Natural killer cell (primary cell): Measurements from ENCODE around the gene KRT81. TPM values are rescaled to one million over a fixed set of nuclear protein-coding genes. Genes with fewer than 3 reads are reported as not detected.
"Not testable (repeated sequence)": the region's sequence is repeated elsewhere in the genome, so short reads cannot be mapped to it uniquely, and the experiment has no call there.

Experiments
- ATAC-seq, 3 donors: fragments of 150-1000 bp in 2 of 3; fragments of 200-7000 bp in 1 of 3; cut with Tn5 transposase; 1 replicate in 1 of 3; 2 replicates in 2 of 3; pipeline ENCODE4 v1.10.0; 2021; ENCODE audit warnings: mild to moderate bottlenecking in 2 of 3, moderate library complexity in 2 of 3
- DNase-seq, 2 donors: peaks; one replicate each; pipeline versions ENCODE4 v3.0.0 to v3.0.0-alpha.2; 2013 to 2021; ENCODE audit warnings: mixed read lengths in 1 of 2
- H3K27ac ChIP-seq: one replicate; pipeline ENCODE4 v1.5.1; 2013; ENCODE audit warnings: mild to moderate bottlenecking, low read length
- H3K27me3 ChIP-seq: one replicate; pipeline ENCODE4 v1.6.1; 2013; ENCODE audit warnings: low read length; ENCODE audit not compliant: control insufficient read depth, insufficient read depth
- H3K36me3 ChIP-seq: one replicate; pipeline ENCODE4 v1.6.1; 2013; ENCODE audit warnings: low read length; ENCODE audit not compliant: control insufficient read depth, insufficient read depth
- H3K4me1 ChIP-seq: one replicate; pipeline ENCODE4 v1.6.1; 2013; ENCODE audit warnings: low read length; ENCODE audit not compliant: control insufficient read depth, insufficient read depth
- H3K4me3 ChIP-seq: one replicate; pipeline ENCODE4 v1.5.1; 2013; ENCODE audit warnings: low read length
- H3K9me3 ChIP-seq: one replicate; pipeline ENCODE4 v1.6.1; 2013; ENCODE audit warnings: low read length; ENCODE audit not compliant: control insufficient read depth, insufficient read depth
- H3K27ac Mint-ChIP-seq, 2 donors: one replicate each; pipeline ENCODE4 v1.8.0; 2022; ENCODE audit warnings: mild to moderate bottlenecking in 2 of 2, mixed read lengths in 2 of 2, moderate library complexity in 1 of 2
- H3K27me3 Mint-ChIP-seq, 2 donors: one replicate each; pipeline ENCODE4 v1.8.0; 2022; ENCODE audit warnings: low read depth in 2 of 2, mixed read lengths in 2 of 2
- H3K36me3 Mint-ChIP-seq: one replicate; pipeline ENCODE4 v1.8.0; 2022; ENCODE audit warnings: mixed read lengths
- H3K4me1 Mint-ChIP-seq, 2 donors: one replicate each; pipeline ENCODE4 v1.8.0; 2022; ENCODE audit warnings: mixed read lengths in 2 of 2
- H3K4me3 Mint-ChIP-seq: one replicate; pipeline ENCODE4 v1.8.0; 2022; ENCODE audit warnings: mild to moderate bottlenecking, moderate library complexity, mixed read lengths
- H3K9me3 Mint-ChIP-seq, 2 donors: one replicate each; pipeline ENCODE4 v1.8.0; 2022; ENCODE audit warnings: mixed read lengths in 2 of 2
- CTCF ChIP-seq: fragments of 200-600 bp; IDR thresholded peaks from one replicate; pipeline ENCODE4 v1.8.0; 2022; ENCODE audit warnings: antibody characterized with exemption
- WGBS: methylation state at CpG from one replicate; pipeline ENCODE4 v1.1.7; 2013; ENCODE audit warnings: missing lambda C conversion rate; ENCODE audit not compliant: insufficient coverage; 5-methylcytosine and 5-hydroxymethylcytosine counted together
- intact Hi-C: fragments of 100-400 bp; cut with micrococcal nuclease; formaldehyde crosslinking; loops from one replicate; pipeline ENCODE4 v1.14.2; 2022
- total RNA-seq, 4 donors: library from RNA; stranded (reverse); fragments of 120-200 nt in 1 of 4; gene quantifications; one replicate each; pipeline versions ENCODE4 v1.2.3 to v1.2.4, GENCODE V29; 2013 to 2022

The KRT81 gene
- total RNA-seq, 3 donors from 2014 or later (not counting 1 experiment from before 2014, with no cell fraction given): 0.28 to 1.4 (median 1.3) TPM

- no peaks in the 10 kb centered on the region for H3K36me3 Mint-ChIP-seq
- no peaks in the 10 kb centered on the region for H3K9me3 Mint-ChIP-seq
These were observed 30.8 kb downstream of the KRT81 start for GRCh38 chr12:52260361-52261207.

GRCh38 chr12:52259657-52260243 lies 31.6 kb downstream of the KRT81 start:
- Mint-ChIP-seq H3K4me3 (peak overlapping the region; percentile 13), H3K36me3 (no peaks in the 10 kb centered on the region), H3K4me1 (peaks cover 11 to 13% of the 10 kb centered on the region in 2 donors), H3K9me3 (no peaks in the 10 kb centered on the region), H3K27ac (no peak overlapping the region), H3K27me3 (peaks cover 60 to 63% of the 10 kb centered on the region in 2 donors)
- ATAC-seq: no peak
- intact Hi-C loops: no loop called here
- Histone ChIP-seq H3K4me1 (peaks cover 3% of the 10 kb centered on the region), H3K36me3 (no peaks in the 10 kb centered on the region), H3K9me3 (no peaks in the 10 kb centered on the region), H3K27me3 (peaks cover 17% of the 10 kb centered on the region), H3K4me3 (no peak overlapping the region), H3K27ac (no peak overlapping the region)
- no peak for TF ChIP-seq CTCF
- DNase-seq: no peak
- WGBS: 41% methylated on average over 6 of the region's 6 CpGs

More at GRCh38 chr12:52260361-52261207, 30.8 kb downstream of the KRT81 start:
- 29% methylated on average over 6 of the region's 9 CpGs for WGBS
- Mint-ChIP-seq H3K27me3 (peaks cover 54 to 59% of the 10 kb centered on the region in 2 donors), H3K4me1 (peaks cover 11 to 13% of the 10 kb centered on the region in 2 donors), H3K27ac (no peak overlapping the region), H3K4me3 (no peak overlapping the region)
- Histone ChIP-seq H3K27me3 (peaks cover 14% of the 10 kb centered on the region), H3K4me1 (peaks cover 3% of the 10 kb centered on the region), H3K27ac (no peak overlapping the region), H3K9me3 (no peaks in the 10 kb centered on the region), H3K4me3 (no peak overlapping the region), H3K36me3 (no peaks in the 10 kb centered on the region)
- intact Hi-C loops: no loop called here
- TF ChIP-seq CTCF: no peak
- DNase-seq (no peak), ATAC-seq (no peak)

- intact Hi-C loops: no loop called here
- TF ChIP-seq CTCF: no peak
- H3K36me3 ChIP-seq: no peaks in the 10 kb centered on the region
- Mint-ChIP-seq H3K4me1 (peaks cover 11 to 13% of the 10 kb centered on the region in 2 donors), H3K36me3 (no peaks in the 10 kb centered on the region), H3K27ac (no peak overlapping the region), H3K27me3 (peaks cover 58 to 60% of the 10 kb centered on the region in 2 donors), H3K4me3 (no peak overlapping the region), H3K9me3 (no peaks in the 10 kb centered on the region)
- H3K9me3 ChIP-seq: no peaks in the 10 kb centered on the region
- H3K4me3 ChIP-seq: no peak overlapping the region
- ATAC-seq (peak in 2 of 3 donors; percentile 15 to 67), DNase-seq (no peak)
- 8% methylated on average over 72 of the region's 72 CpGs for WGBS
- H3K4me1 ChIP-seq: peaks cover 3% of the 10 kb centered on the region
- H3K27ac ChIP-seq: no peak overlapping the region
- peaks cover 23% of the 10 kb centered on the region for H3K27me3 ChIP-seq
These were observed 32.9 kb downstream of the KRT81 start for GRCh38 chr12:52258335-52258901.

- H3K27ac Mint-ChIP-seq, H3K36me3 ChIP-seq, H3K36me3 Mint-ChIP-seq, DNase-seq, H3K4me3 ChIP-seq, intact Hi-C loops, H3K9me3 ChIP-seq, H3K9me3 Mint-ChIP-seq, H3K4me1 ChIP-seq, H3K27ac ChIP-seq, H3K4me3 Mint-ChIP-seq: not testable (repeated sequence)
- 52% methylated on average over 13 of the region's 13 CpGs for WGBS
- peak in 1 of 3 donors; percentile 12 for ATAC-seq
- H3K4me1 Mint-ChIP-seq: peaks cover 11 to 13% of the 10 kb centered on the region in 2 donors
- H3K27me3 Mint-ChIP-seq: peaks cover 58 to 60% of the 10 kb centered on the region in 2 donors
- peaks cover 23% of the 10 kb centered on the region for H3K27me3 ChIP-seq
These were observed 33.4 kb downstream of the KRT81 start for GRCh38 chr12:52257922-52258321.
